B cell (primary cell): ENCODE results near the gene DOCK4.

Source experiments
- EZH2 ChIP-seq: IDR thresholded peaks from 2 replicates; pipeline ENCODE4 v1.6.1; 2012; ENCODE audit warnings: borderline replicate concordance, low read depth, mild to moderate bottlenecking, moderate library complexity, low read length; ENCODE audit not compliant: insufficient read depth, poor library complexity, severe bottlenecking
- TF ChIP-seq, protein P1 (sequence below): fragments of 200-600 bp; IDR thresholded peaks from one replicate; pipeline ENCODE4 v1.8.0; 2022; ENCODE audit warnings: antibody characterized with exemption, mild to moderate bottlenecking

DNA sequence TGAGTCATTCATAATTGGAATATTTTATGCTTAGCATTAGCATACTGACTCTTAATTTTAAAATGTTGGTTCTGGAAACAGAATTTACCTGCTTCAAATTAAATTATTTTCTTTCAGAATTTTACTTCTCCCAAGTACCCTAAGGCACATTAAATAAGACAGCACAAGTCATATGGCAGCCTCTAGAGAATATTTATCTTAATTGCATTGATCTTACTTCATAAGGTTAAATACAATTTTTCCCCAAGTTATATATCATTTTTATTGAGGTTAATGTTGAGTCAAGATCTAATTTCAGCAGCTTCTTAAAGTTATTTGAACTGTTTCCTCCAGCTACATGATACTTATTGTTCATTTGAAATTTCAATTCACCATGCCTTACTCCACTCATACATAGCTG is 520.9 kb downstream of the DOCK4 start:
- TF ChIP-seq, protein P1, sequence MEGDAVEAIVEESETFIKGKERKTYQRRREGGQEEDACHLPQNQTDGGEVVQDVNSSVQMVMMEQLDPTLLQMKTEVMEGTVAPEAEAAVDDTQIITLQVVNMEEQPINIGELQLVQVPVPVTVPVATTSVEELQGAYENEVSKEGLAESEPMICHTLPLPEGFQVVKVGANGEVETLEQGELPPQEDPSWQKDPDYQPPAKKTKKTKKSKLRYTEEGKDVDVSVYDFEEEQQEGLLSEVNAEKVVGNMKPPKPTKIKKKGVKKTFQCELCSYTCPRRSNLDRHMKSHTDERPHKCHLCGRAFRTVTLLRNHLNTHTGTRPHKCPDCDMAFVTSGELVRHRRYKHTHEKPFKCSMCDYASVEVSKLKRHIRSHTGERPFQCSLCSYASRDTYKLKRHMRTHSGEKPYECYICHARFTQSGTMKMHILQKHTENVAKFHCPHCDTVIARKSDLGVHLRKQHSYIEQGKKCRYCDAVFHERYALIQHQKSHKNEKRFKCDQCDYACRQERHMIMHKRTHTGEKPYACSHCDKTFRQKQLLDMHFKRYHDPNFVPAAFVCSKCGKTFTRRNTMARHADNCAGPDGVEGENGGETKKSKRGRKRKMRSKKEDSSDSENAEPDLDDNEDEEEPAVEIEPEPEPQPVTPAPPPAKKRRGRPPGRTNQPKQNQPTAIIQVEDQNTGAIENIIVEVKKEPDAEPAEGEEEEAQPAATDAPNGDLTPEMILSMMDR: no peak
- no peak for TF ChIP-seq EZH2
